Keratinocyte (primary cell): Measurements from ENCODE around the gene CLEC9A. TPM values are rescaled to one million over a fixed set of nuclear protein-coding genes. Genes with fewer than 3 reads are reported as not detected.

Experiments
- DNase-seq: peaks from one replicate; pipeline ENCODE4 v3.0.0-alpha.2; 2011; ENCODE audit warnings: low read depth, missing footprints, low spot score
- FAIRE-seq: peaks from 2 replicates; lab custom pipeline; 2011; peaks lifted over from hg19 to GRCh38; lab: Jason Lieb, UNC
- H2AFZ ChIP-seq: 2 replicates; pipeline ENCODE4 v1.6.0; 2012; ENCODE audit warnings: low read length, control low read depth, inconsistent platforms; ENCODE audit not compliant: control insufficient read depth
- H3K27ac ChIP-seq: 2 replicates; pipeline ENCODE4 v1.5.1; 2011; ENCODE audit warnings: low read length; ENCODE audit not compliant: control insufficient read depth, insufficient read depth
- H3K27me3 ChIP-seq: 3 replicates; pipeline ENCODE4 v1.6.0; 2011; ENCODE audit warnings: low read length; ENCODE audit not compliant: control insufficient read depth, insufficient read depth; ENCODE audit errors: extremely low read depth
- H3K36me3 ChIP-seq, 2 experiments: 2 replicates in 1 of 2; 3 replicates in 1 of 2; pipeline ENCODE4 v1.5.1; 2011; ENCODE audit warnings: low read length in 2 of 2, mild to moderate bottlenecking in 1 of 2; ENCODE audit not compliant: control insufficient read depth in 2 of 2, insufficient read depth in 2 of 2; ENCODE audit errors: extremely low read depth in 1 of 2
- H3K4me1 ChIP-seq: 3 replicates; pipeline ENCODE4 v1.5.1; 2011; ENCODE audit warnings: low read length; ENCODE audit not compliant: control insufficient read depth, insufficient read depth; ENCODE audit errors: extremely low read depth
- H3K4me2 ChIP-seq: 3 replicates; pipeline ENCODE4 v1.6.0; 2011; ENCODE audit warnings: low read depth, low read length; ENCODE audit not compliant: control insufficient read depth, insufficient read depth; ENCODE audit errors: extremely low read depth
- H3K4me3 ChIP-seq, 3 experiments: fragments of 200-600 bp in 1 of 3; sonication (generic) in 1 of 3; 2 replicates in 2 of 3; 3 replicates in 1 of 3; pipeline ENCODE4 v1.5.1; 2011 to 2016; ENCODE audit warnings: low read length in 3 of 3, mild to moderate bottlenecking in 3 of 3, control low read depth in 2 of 3, inconsistent platforms in 1 of 3, low read depth in 1 of 3, mixed read lengths in 1 of 3, mixed run types in 1 of 3, moderate library complexity in 1 of 3; ENCODE audit not compliant: control insufficient read depth in 2 of 3, insufficient read depth in 2 of 3; ENCODE audit errors: extremely low read depth in 1 of 3
- H3K79me2 ChIP-seq: 2 replicates; pipeline ENCODE4 v1.6.0; 2012; ENCODE audit warnings: low read length; ENCODE audit not compliant: control insufficient read depth, insufficient read depth
- H3K9ac ChIP-seq: 3 replicates; pipeline ENCODE4 v1.6.0; 2011; ENCODE audit warnings: low read length; ENCODE audit not compliant: control insufficient read depth, insufficient read depth; ENCODE audit errors: extremely low read depth
- H3K9me1 ChIP-seq: 3 replicates; pipeline ENCODE4 v1.6.0; 2011; ENCODE audit warnings: low read length; ENCODE audit not compliant: control insufficient read depth, insufficient read depth; ENCODE audit errors: extremely low read depth
- H3K9me3 ChIP-seq: 2 replicates; pipeline ENCODE4 v1.5.1; 2012; ENCODE audit warnings: low read depth, low read length; ENCODE audit not compliant: control insufficient read depth
- H4K20me1 ChIP-seq: 3 replicates; pipeline ENCODE4 v1.6.0; 2011; ENCODE audit warnings: low read length; ENCODE audit not compliant: control insufficient read depth, insufficient read depth; ENCODE audit errors: extremely low read depth
- CTCF ChIP-seq, 3 experiments: IDR thresholded peaks in 1 of 3; conservative IDR thresholded peaks in 1 of 3; optimal IDR thresholded peaks in 1 of 3; 2 replicates in 2 of 3; 3 replicates in 1 of 3; pipeline versions ENCODE3 to v1.5.1; 2011; ENCODE audit warnings: low read length in 3 of 3, mild to moderate bottlenecking in 3 of 3, moderate library complexity in 2 of 3, control low read depth in 1 of 3, inconsistent platforms in 1 of 3; ENCODE audit not compliant: insufficient read depth in 2 of 3; ENCODE audit errors: extremely low read depth in 1 of 3
- EZH2 ChIP-seq: IDR thresholded peaks from one replicate; pipeline ENCODE4 v1.6.1; 2012; ENCODE audit warnings: inconsistent platforms, mild to moderate bottlenecking, low read length, moderate library complexity
- dilution Hi-C: fragments of 300-500 bp; cut with MboI; formaldehyde crosslinking; loops from one replicate; pipeline ENCODE4 v1.7.0; 2020; ENCODE audit warnings: low sequenced_read_pairs; ENCODE audit not compliant: extremely low pct_ligation_motif_present
- polyA plus RNA-seq, 5 experiments: library from polyadenylated mRNA; depleted of rRNA in 3 of 5; stranded (reverse) in 3 of 5; stranded (forward) in 1 of 5; unstranded in 1 of 5; fragments of >200 nt; gene quantifications; 1 replicate in 1 of 5; 2 replicates in 3 of 5; 3 replicates in 1 of 5; pipeline versions ENCODE4 v1.2.1 to v1.2.3, GENCODE V29; 2011 to 2012; ENCODE audit warnings: missing spikeins in 2 of 5, low read depth in 1 of 5, low replicate concordance in 1 of 5

Gene CLEC9A
- polyA plus RNA-seq, 1 donor (not counting 4 experiments of a cell fraction or from before 2014, with no cell fraction given): not detected

- Histone ChIP-seq H3K9me1 (no peaks in the 10 kb centered on the region), H3K36me3 (no peaks in the 10 kb centered on the region), H3K27me3 (no peaks in the 10 kb centered on the region), H3K9ac (no peak overlapping the region), H3K9me3 (no peaks in the 10 kb centered on the region), H3K4me2 (no peak overlapping the region), H3K4me3 (no peak overlapping the region), H4K20me1 (no peaks in the 10 kb centered on the region), H3K79me2 (no peaks in the 10 kb centered on the region), H3K27ac (no peak overlapping the region), H2AFZ (no peak overlapping the region), H3K4me1 (no peaks in the 10 kb centered on the region)
- FAIRE-seq (no peak), DNase-seq (no peak)
- dilution Hi-C loops: no loop called here
- TF ChIP-seq CTCF (optimal IDR thresholded peaks at IDR 0.05 in 1 of 3, IDR thresholded peaks at IDR 0.05 in 1 of 3, conservative IDR thresholded peaks at IDR 0.05 in 1 of 3; ENCODE audit: extremely low read depth in 1 of 3, insufficient read depth in 2 of 3, low read length in 3 of 3) (no peak), EZH2 (no peak)
Observed at GRCh38 chr12:10094646-10095395, 64.3 kb downstream of the CLEC9A start.

- Histone ChIP-seq H3K4me1 (no peaks in the 10 kb centered on the region), H3K9me1 (no peaks in the 10 kb centered on the region), H3K79me2 (no peaks in the 10 kb centered on the region), H3K27me3 (no peaks in the 10 kb centered on the region), H3K4me2 (no peak overlapping the region), H2AFZ (no peak overlapping the region), H3K9me3 (no peaks in the 10 kb centered on the region), H4K20me1 (no peaks in the 10 kb centered on the region), H3K9ac (no peak overlapping the region), H3K4me3 (no peak overlapping the region), H3K27ac (no peak overlapping the region), H3K36me3 (no peaks in the 10 kb centered on the region)
- dilution Hi-C loops: no loop called here
- FAIRE-seq (no peak), DNase-seq (no peak)
- no peak for TF ChIP-seq EZH2
- no peak for TF ChIP-seq CTCF (optimal IDR thresholded peaks at IDR 0.05 in 1 of 3, IDR thresholded peaks at IDR 0.05 in 1 of 3, conservative IDR thresholded peaks at IDR 0.05 in 1 of 3; ENCODE audit: extremely low read depth in 1 of 3, insufficient read depth in 2 of 3, low read length in 3 of 3)
Observed at GRCh38 chr12:10095971-10096370, 65.5 kb downstream of the CLEC9A start.
